IPS-NIHi7 (cell line): ENCODE measurements around the gene ROBO1.

Source experiments
- DNase-seq: peaks from one replicate; pipeline ENCODE4 v3.0.0; 2012; ENCODE audit warnings: mixed read lengths; ENCODE audit errors: extremely low spot score

ROBO1 gene

GRCh38 chr3:78985981-78986380 lies 781.8 kb downstream of the ROBO1 start:
- DNase-seq: no peak

GRCh38 chr3:78979028-78979427 lies 788.8 kb downstream of the ROBO1 start:
- no peak for DNase-seq

GRCh38 chr3:78978037-78978436 lies 789.8 kb downstream of the ROBO1 start:
- no peak for DNase-seq

- no peak for DNase-seq
These were observed 790.7 kb downstream of the ROBO1 start for GRCh38 chr3:78977073-78977472.

GRCh38 chr3:78976200-78976599 lies 791.6 kb downstream of the ROBO1 start:
- no peak for DNase-seq

GRCh38 chr3:78974181-78974790 lies 793.5 kb downstream of the ROBO1 start:
- no peak for DNase-seq

- DNase-seq: no peak
These were observed 795.0 kb downstream of the ROBO1 start for GRCh38 chr3:78972617-78973301.

GRCh38 chr3:78970656-78971055 lies 797.1 kb downstream of the ROBO1 start:
- DNase-seq: no peak

- no peak for DNase-seq
These were observed 798.3 kb downstream of the ROBO1 start for GRCh38 chr3:78969483-78969882.

- no peak for DNase-seq
These were observed 800.7 kb downstream of the ROBO1 start for GRCh38 chr3:78967061-78967460.

- no peak for DNase-seq
These were observed 804.0 kb downstream of the ROBO1 start for GRCh38 chr3:78963771-78964170.

- no peak for DNase-seq
These were observed 810.3 kb downstream of the ROBO1 start for GRCh38 chr3:78957456-78957855.

- no peak for DNase-seq
These were observed 816.4 kb downstream of the ROBO1 start for GRCh38 chr3:78951342-78951945.

- no peak for DNase-seq
These were observed 826.2 kb downstream of the ROBO1 start for GRCh38 chr3:78941587-78941986.

- no peak for DNase-seq
These were observed 827.2 kb downstream of the ROBO1 start for GRCh38 chr3:78940626-78941025.

- no peak for DNase-seq
These were observed 827.7 kb downstream of the ROBO1 start for GRCh38 chr3:78940128-78940527.

- no peak for DNase-seq
These were observed 830.3 kb downstream of the ROBO1 start for GRCh38 chr3:78937475-78937874.

- DNase-seq: no peak
These were observed 840.0 kb downstream of the ROBO1 start for GRCh38 chr3:78927759-78928158.

GRCh38 chr3:78926523-78926922 lies 841.3 kb downstream of the ROBO1 start:
- DNase-seq: no peak

GRCh38 chr3:78924711-78925110 lies 843.1 kb downstream of the ROBO1 start:
- no peak for DNase-seq

- no peak for DNase-seq
These were observed 848.6 kb downstream of the ROBO1 start for GRCh38 chr3:78919021-78919755.

- DNase-seq: no peak
These were observed 849.3 kb downstream of the ROBO1 start for GRCh38 chr3:78918361-78919020.
